Epidermal melanocyte (primary cell): ENCODE data around the gene RASSF7.
"Not testable (repeated sequence)": the region's sequence is repeated elsewhere in the genome, so short reads cannot be mapped to it uniquely, and the experiment has no call there.

Source experiments
- DNase-seq: peaks from one replicate; pipeline ENCODE4 v3.0.0; 2011; ENCODE audit warnings: low spot score; ENCODE audit not compliant: insufficient read length

The RASSF7 gene

GRCh38 chr11:560305-561147 is at the start of gene RASSF7, which contains the start of gene LMNTD2:
Gene RASSF7 (plus strand): TSS chr11:560970. CDS start chr11:561769, 799 bp downstream.
Gene LMNTD2 (minus strand): TSS chr11:560738. CDS start chr11:560716, 22 bp downstream.
- peak; percentile 100 for DNase-seq

GRCh38 chr11:512761-513595 is 47.8 kb upstream of the RASSF7 start:
- DNase-seq = no peak

GRCh38 chr11:514606-515005 is 46.2 kb upstream of the RASSF7 start:
- no peak for DNase-seq

GRCh38 chr11:515131-515530 is 45.6 kb upstream of the RASSF7 start:
- DNase-seq = peak; percentile 10

- no peak for DNase-seq
Observed at GRCh38 chr11:516400-516799, 44.4 kb upstream of the RASSF7 start.

- not testable (repeated sequence) for DNase-seq
Observed at GRCh38 chr11:516918-517685, 43.7 kb upstream of the RASSF7 start.

- DNase-seq = peak; percentile 90
Observed at GRCh38 chr11:518463-519202, 42.1 kb upstream of the RASSF7 start.

GRCh38 chr11:520428-521176 is 40.2 kb upstream of the RASSF7 start:
- no peak for DNase-seq

- peak; percentile 33 for DNase-seq
Observed at GRCh38 chr11:521177-521688, 39.5 kb upstream of the RASSF7 start.

GRCh38 chr11:526192-526591 is 34.6 kb upstream of the RASSF7 start:
- peak; percentile 1 for DNase-seq

GRCh38 chr11:528166-528814 is 32.5 kb upstream of the RASSF7 start:
- peak; percentile 11 for DNase-seq

GRCh38 chr11:528815-529727 is 31.7 kb upstream of the RASSF7 start:
- DNase-seq = peak; percentile 16

- peak; percentile 9 for DNase-seq
Observed at GRCh38 chr11:529728-530411, 30.9 kb upstream of the RASSF7 start.

- peak; percentile 8 for DNase-seq
Observed at GRCh38 chr11:530960-531831, 29.6 kb upstream of the RASSF7 start.

GRCh38 chr11:531919-532526 is 28.7 kb upstream of the RASSF7 start:
- peak; percentile 3 for DNase-seq

GRCh38 chr11:532527-532985 is 28.2 kb upstream of the RASSF7 start:
- DNase-seq = no peak
